Thyroid gland (tissue), 4 donors: Measurements from ENCODE around the gene LTV1. TPM values are rescaled to one million over a fixed set of nuclear protein-coding genes. Genes with fewer than 3 reads are reported as not detected.

Experiments
- DNase-seq, 2 donors: peaks; one replicate each; pipeline ENCODE4 v3.0.0-alpha.2; 2019
- H3K27ac ChIP-seq, 3 donors: fragments of 200-600 bp; sonication (generic); 1 replicate in 2 of 3; 2 replicates in 1 of 3; pipeline ENCODE4 v1.5.1; 2016 to 2019; ENCODE audit warnings: mild to moderate bottlenecking in 1 of 3, moderate library complexity in 1 of 3
- H3K27me3 ChIP-seq: fragments of 200-600 bp; sonication (generic); one replicate; pipeline ENCODE4 v1.5.1; 2019
- H3K36me3 ChIP-seq, 2 donors: fragments of 200-600 bp; sonication (generic); one replicate each; pipeline ENCODE4 v1.5.1; 2016 to 2019
- H3K4me1 ChIP-seq, 2 donors: fragments of 200-600 bp; sonication (generic); one replicate each; pipeline ENCODE4 v1.5.1; 2017 to 2019
- H3K4me3 ChIP-seq, 3 donors: fragments of 200-600 bp; sonication (generic); replicated peaks in 1 of 3; 1 replicate in 2 of 3; 2 replicates in 1 of 3; pipeline ENCODE4 v1.5.1; 2016; ENCODE audit warnings: mild to moderate bottlenecking in 1 of 3
- H3K9me3 ChIP-seq: fragments of 200-600 bp; sonication (generic); one replicate; pipeline ENCODE4 v1.5.1; 2017
- POLR2A ChIP-seq, 2 donors: fragments of 450-650 bp; IDR thresholded peaks; one replicate each; pipeline ENCODE4 v1.6.1; 2017; ENCODE audit warnings: antibody characterized with exemption in 2 of 2, mild to moderate bottlenecking in 2 of 2, moderate library complexity in 1 of 2
- WGBS, 2 donors: methylation state at CpG; one replicate each; pipeline ENCODE4 v1.1.5; 2017; 5-methylcytosine and 5-hydroxymethylcytosine counted together
- intact Hi-C: fragments of 100-400 bp; cut with DNase I; formaldehyde crosslinking; loops from one replicate; pipeline ENCODE4 v1.15.1; 2023
- total RNA-seq, 4 donors: library from RNA; depleted of rRNA; stranded (reverse); fragments of >200 nt; gene quantifications; one replicate each; pipeline ENCODE4 v1.2.3, GENCODE V29; 2016
- TF ChIP-seq, protein P1 (sequence below), 6 experiments: fragments of 200-600 bp in 3 of 6; fragments of 450-650 bp in 3 of 6; sonication (generic) in 3 of 6; IDR thresholded peaks; one replicate each; pipeline ENCODE4 v1.5.1; 2016 to 2019; ENCODE audit warnings: antibody characterized with exemption in 6 of 6, mild to moderate bottlenecking in 2 of 6, inconsistent platforms in 1 of 6, moderate library complexity in 1 of 6

LTV1 gene
- total RNA-seq, 4 donors from 2014 or later, result 10.8 to 15.7 (median 13.6) TPM

DNA sequence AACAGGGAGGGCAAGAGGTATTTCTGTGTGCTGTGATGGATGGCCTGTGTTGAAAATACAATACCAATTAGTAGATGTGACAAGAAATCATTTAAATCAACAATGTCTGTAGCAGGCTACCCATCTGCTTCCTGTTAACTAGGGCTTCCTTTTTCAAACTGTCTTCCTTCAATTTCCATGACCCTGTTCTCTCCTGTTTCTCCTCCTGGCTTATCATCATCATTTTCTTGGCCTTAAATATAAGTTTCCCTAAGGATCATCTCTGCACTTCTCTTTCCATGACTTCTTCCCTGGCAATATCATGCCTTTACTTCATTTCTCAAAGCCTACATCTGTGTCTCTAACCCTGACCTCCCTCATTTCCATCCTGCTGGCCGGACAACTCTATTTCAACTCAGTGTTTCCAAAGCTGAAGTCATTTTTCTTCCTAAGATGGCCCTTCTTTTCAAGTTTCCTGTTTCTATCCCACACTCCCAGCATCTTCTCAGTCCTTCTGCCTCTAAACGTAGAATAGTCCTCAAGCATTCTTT is 39.3 kb downstream of the LTV1 start:
- Histone ChIP-seq H3K4me3 (no peak overlapping the region), H3K27ac (no peak overlapping the region), H3K4me1 (no peaks in the 10 kb centered on the region), H3K36me3 (no peaks in the 10 kb centered on the region), H3K9me3 (no peaks in the 10 kb centered on the region), H3K27me3 (no peaks in the 10 kb centered on the region)
- DNase-seq, result no peak
- 69 to 77% methylated on average over 2 of the region's 2 CpGs for WGBS, 2 donors
- TF ChIP-seq, protein P1, sequence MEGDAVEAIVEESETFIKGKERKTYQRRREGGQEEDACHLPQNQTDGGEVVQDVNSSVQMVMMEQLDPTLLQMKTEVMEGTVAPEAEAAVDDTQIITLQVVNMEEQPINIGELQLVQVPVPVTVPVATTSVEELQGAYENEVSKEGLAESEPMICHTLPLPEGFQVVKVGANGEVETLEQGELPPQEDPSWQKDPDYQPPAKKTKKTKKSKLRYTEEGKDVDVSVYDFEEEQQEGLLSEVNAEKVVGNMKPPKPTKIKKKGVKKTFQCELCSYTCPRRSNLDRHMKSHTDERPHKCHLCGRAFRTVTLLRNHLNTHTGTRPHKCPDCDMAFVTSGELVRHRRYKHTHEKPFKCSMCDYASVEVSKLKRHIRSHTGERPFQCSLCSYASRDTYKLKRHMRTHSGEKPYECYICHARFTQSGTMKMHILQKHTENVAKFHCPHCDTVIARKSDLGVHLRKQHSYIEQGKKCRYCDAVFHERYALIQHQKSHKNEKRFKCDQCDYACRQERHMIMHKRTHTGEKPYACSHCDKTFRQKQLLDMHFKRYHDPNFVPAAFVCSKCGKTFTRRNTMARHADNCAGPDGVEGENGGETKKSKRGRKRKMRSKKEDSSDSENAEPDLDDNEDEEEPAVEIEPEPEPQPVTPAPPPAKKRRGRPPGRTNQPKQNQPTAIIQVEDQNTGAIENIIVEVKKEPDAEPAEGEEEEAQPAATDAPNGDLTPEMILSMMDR (IDR thresholded peaks at IDR 0.05), result no peak
- no peak for TF ChIP-seq POLR2A (IDR thresholded peaks at IDR 0.05)
- intact Hi-C loops, result no loop called here

DNA sequence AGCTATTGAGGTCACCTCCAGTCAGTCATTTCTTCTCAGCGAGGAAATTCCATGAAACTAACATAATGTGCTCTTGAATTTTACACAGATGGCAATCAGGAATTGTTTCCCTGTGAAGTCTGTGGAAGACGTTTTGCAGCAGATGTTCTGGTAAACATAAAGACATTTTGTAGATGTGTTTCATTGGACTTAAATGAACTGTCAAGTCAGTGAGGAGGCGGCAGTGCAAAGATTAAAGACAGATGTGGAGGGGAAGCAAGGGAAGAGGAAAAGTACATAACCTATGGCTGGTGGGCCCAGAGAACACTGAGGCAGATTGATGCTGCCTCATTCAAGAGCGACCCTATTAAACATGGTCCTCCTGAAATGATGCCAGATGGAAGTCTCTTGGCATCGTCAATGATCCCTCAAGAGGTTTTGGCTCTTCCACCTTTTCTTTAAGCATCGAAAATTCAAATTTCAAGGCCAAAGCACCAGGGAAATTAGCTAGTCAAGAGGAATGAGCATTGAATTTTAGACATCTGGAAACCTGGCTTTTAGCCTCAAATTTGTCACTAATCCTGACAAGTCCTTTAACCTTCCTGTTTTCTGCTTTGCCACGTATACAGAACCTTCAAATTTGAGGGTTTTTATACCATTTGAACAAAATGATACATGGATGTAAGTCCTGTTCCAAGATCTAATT is 41.2 kb downstream of the LTV1 start:
- intact Hi-C loops, result no loop called here
- H3K27me3 ChIP-seq, result no peaks in the 10 kb centered on the region
- no peak overlapping the region for H3K4me3 ChIP-seq
- 79 to 82% methylated on average over 7 of the region's 7 CpGs for WGBS, 2 donors
- H3K9me3 ChIP-seq, result no peaks in the 10 kb centered on the region
- no peaks in the 10 kb centered on the region for H3K36me3 ChIP-seq
- no peak overlapping the region for H3K27ac ChIP-seq
- no peaks in the 10 kb centered on the region for H3K4me1 ChIP-seq
- no peak for DNase-seq
- TF ChIP-seq, protein P1 (IDR thresholded peaks at IDR 0.05), result no peak
- no peak for TF ChIP-seq POLR2A (IDR thresholded peaks at IDR 0.05)

DNA sequence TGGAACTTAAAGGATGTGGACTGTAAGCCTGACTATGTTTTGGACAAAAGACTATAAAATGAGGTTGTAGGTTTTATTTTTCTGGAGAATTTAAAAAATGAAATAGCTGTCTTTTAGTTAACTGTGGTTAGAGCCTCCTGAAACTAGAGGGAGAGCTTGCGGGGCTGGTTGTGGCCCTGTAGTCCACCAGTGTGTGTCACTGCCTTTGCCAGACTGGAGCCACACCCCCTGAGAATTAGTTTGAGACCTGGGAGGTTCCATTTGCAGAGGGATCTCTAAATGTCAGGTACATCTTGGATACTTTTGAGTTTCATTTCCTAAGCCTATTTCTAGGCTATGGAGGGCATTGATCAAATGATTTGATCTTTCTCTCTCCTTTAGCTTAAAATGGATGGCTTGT is 42.0 kb downstream of the LTV1 start:
- WGBS, 2 donors, result 100% methylated on average over 1 of the region's 1 CpG
- H3K36me3 ChIP-seq, result no peaks in the 10 kb centered on the region
- H3K27me3 ChIP-seq, result no peaks in the 10 kb centered on the region
- DNase-seq, result no peak
- H3K9me3 ChIP-seq, result no peaks in the 10 kb centered on the region
- intact Hi-C loops, result no loop called here
- no peak overlapping the region for H3K4me3 ChIP-seq
- H3K27ac ChIP-seq, result no peak overlapping the region
- no peaks in the 10 kb centered on the region for H3K4me1 ChIP-seq
- no peak for TF ChIP-seq POLR2A (IDR thresholded peaks at IDR 0.05)
- TF ChIP-seq, protein P1 (IDR thresholded peaks at IDR 0.05), result no peak

DNA sequence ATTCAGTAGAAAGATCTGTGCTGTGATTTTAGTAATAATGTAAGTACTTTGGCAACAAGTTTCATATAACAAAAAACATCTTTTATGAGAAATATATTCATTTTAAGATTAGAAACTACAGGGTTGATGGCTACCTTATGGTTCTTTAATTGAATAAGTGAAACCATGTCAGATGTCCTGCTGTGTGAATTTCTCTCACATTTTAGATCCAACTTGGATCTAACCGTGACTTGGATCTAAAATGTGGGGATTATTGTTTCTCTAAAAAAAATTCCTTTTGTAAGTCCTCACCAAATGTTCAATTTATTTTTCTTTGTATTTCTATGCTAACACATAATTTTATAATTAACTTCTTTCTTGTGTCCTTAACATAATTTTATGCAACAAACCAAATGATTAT is 51.5 kb downstream of the LTV1 start:
- no peak for DNase-seq
- H3K27ac ChIP-seq, result no peak overlapping the region
- intact Hi-C loops, result no loop called here
- no peak for TF ChIP-seq POLR2A (IDR thresholded peaks at IDR 0.05)
- TF ChIP-seq, protein P1 (IDR thresholded peaks at IDR 0.05), result no peak
- no peak overlapping the region for H3K4me3 ChIP-seq
- WGBS, 2 donors, result 86 to 88% methylated on average over 1 of the region's 1 CpG
- H3K27me3 ChIP-seq, result no peaks in the 10 kb centered on the region
- H3K9me3 ChIP-seq, result no peaks in the 10 kb centered on the region
- H3K36me3 ChIP-seq, result no peaks in the 10 kb centered on the region
- H3K4me1 ChIP-seq, result peaks cover 0 to 7% of the 10 kb centered on the region in 2 donors

DNA sequence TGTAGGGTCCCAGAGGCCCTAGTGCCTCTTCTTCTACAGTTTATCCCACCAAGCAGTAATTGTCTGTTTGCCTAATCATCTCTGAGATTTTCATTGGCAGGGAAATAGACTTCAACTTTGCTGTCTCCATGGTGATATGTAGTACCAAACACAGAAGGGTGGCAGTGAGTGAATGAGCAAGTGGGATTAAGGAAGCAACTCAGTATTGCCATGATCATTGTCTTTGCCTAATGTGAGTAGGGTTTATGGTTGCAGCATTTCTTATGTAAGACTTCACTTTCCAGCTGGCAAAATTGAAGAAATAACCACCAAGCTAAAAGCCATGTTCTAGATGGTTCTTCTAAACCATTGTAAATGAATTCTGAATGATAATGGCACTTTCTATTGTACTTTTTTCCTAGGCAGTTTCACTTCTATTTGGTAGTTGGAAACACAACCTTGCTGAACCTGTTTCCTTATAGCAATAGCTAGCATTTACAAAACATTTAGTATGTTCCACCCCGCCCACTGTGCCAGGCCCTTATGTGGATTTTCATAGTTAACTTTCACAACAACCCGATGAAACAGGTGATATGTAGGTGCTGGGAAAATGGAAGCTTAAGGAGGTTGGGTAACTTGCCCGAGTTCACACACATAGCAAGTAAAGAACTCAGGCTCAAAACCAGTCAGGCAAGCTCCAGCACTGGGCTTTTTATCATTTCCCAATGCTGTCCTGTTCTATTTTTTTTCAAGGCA is 53.2 kb downstream of the LTV1 start:
- Histone ChIP-seq H3K4me3 (no peak overlapping the region), H3K4me1 (peaks cover under 1 to 8% of the 10 kb centered on the region in 2 donors), H3K36me3 (no peaks in the 10 kb centered on the region), H3K9me3 (no peaks in the 10 kb centered on the region), H3K27me3 (no peaks in the 10 kb centered on the region), H3K27ac (no peak overlapping the region)
- WGBS, 2 donors, result 65 to 75% methylated on average over 3 of the region's 3 CpGs
- intact Hi-C loops, result no loop called here
- no peak for DNase-seq
- TF ChIP-seq, protein P1 (IDR thresholded peaks at IDR 0.05), result no peak
- no peak for TF ChIP-seq POLR2A (IDR thresholded peaks at IDR 0.05)
